GM12874 (cell line): ENCODE results near the gene PHF3.

Experiments used
- TF ChIP-seq, protein P1 (sequence below): IDR thresholded peaks from 2 replicates; pipeline ENCODE4 v1.5.1; 2011; ENCODE audit warnings: low read depth, mild to moderate bottlenecking, control low read depth, low read length, moderate library complexity; ENCODE audit not compliant: insufficient read depth

PHF3 gene

DNA sequence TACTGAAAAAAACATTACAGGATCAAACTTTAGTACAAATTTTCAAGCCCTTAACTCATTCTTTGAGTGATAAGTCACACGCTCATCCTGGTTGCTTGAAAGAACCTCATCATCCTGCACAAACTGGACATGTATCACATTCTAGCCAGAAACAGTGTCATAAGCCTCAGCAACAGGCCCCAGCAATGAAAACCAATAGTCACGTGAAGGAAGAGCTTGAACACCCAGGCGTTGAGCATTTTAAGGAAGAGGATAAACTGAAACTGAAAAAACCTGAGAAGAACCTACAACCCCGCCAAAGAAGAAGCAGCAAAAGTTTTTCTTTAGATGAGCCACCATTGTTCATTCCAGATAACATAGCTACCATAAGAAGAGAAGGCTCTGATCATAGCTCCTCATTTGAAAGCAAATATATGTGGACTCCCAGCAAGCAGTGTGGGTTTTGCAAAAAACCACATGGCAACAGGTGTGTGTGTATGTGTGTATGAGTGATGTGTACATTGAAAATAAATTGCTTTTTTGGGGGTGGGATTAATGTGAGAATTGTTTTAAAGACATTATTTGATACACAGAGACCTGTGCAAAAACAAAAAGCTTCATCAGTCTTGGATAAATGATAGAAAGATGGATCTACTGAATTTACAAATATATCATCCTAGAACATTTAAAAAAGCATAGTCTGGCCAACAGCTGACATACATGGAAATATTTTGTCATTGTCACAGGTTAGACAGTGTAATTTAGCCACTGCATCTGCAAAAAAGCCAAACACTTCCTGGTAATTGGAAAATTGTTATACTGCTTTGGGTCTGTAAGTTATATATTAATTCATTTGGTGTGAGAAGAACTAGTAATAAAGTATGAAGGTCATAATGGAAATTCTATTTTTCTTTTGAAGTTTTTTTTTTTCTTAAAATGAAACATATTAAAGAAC, 50.1 kb downstream of the PHF3 start:
- TF ChIP-seq, protein P1, sequence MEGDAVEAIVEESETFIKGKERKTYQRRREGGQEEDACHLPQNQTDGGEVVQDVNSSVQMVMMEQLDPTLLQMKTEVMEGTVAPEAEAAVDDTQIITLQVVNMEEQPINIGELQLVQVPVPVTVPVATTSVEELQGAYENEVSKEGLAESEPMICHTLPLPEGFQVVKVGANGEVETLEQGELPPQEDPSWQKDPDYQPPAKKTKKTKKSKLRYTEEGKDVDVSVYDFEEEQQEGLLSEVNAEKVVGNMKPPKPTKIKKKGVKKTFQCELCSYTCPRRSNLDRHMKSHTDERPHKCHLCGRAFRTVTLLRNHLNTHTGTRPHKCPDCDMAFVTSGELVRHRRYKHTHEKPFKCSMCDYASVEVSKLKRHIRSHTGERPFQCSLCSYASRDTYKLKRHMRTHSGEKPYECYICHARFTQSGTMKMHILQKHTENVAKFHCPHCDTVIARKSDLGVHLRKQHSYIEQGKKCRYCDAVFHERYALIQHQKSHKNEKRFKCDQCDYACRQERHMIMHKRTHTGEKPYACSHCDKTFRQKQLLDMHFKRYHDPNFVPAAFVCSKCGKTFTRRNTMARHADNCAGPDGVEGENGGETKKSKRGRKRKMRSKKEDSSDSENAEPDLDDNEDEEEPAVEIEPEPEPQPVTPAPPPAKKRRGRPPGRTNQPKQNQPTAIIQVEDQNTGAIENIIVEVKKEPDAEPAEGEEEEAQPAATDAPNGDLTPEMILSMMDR, result no peak

DNA sequence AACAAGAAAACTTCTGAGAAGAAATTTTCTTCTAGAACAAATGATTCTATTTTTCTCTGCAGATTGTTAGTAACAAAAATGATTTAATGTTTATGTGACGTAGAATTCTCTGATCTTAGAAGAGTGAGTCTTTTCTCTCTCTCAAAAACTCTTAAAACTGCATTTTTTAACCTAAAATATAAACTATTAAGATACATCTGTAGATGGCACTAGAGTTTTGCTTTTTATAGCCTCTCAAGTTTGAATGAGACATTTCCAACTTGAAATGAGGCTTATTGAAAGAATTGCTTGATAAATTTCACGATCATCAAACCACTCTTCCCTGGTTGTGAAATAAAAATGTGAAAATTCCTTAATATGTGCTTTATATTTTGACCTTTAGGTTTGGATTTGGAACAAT, 53.8 kb downstream of the PHF3 start:
- TF ChIP-seq, protein P1, result no peak

DNA sequence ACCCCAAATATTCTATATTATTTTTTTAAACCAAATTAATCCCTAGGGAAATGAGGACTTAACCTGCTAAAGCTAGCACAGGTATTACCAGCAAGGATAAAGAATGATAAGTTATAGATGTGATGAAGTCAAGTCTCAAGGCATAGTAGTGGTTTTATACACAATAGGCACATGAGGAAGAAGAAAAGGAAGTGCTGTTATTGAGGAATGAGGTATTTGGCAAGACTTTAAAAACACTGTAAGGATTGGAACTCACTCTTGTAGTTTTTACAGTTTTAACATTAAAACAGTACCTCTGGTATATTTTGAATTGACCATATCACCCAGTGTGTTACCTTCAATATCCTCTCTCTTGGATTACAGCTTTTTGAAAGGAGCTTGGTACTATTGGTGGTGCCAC, 54.6 kb downstream of the PHF3 start:
- TF ChIP-seq, protein P1, result no peak

DNA sequence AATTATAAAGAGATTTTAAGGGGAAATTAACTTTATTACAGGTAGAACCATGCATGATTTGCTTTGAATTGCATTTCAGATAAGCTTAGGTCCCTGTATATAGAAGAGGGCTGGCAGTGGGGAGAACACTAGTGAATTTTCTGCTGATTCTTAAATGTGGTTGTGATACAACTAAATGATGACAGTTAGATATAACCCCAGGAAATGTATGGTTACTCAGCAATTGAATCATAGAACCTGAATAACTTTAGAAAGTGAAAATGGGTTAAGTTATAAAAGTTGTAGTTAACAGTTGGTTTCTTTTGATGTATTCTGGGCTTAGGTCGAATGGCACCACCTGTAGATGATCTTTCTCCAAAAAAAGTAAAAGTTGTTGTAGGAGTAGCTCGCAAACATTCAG, 70.1 kb downstream of the PHF3 start:
- TF ChIP-seq, protein P1, result no peak

DNA sequence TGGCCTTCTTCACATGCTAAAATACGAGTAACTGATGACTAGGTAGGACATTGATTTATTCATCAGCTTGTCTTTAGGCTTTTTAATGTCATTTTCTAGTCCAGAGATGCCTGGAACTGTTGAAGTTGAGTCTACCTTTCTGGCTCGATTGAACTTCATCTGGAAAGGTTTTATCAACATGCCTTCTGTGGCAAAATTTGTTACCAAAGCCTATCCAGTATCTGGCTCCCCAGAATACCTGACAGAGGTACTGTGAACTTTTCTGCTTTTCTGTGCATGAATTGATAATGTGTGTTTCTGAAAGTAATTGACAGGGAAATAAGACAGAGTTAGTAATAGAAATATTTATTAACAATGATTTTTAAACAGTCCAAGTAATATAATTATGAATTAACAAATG, 71.0 kb downstream of the PHF3 start:
- TF ChIP-seq, protein P1, result no peak

DNA sequence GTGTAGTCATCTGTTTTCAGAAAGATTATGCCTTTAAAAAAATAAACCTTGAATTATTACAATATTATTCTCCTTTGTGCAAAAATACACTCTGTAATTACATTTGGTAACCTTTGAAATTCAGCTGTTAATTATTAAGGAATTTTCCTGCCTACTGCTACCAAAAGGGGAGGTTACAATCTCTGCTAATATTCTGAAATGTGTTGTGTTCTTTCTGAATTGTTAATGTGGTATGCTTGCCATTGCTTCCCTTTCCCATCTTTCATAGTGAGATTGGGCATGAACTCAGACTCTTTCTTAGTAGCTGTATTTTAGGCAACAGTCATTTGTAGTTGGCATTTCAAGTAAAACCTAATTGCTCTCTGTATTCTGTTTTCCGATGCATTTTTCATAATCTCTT, 73.0 kb downstream of the PHF3 start:
- TF ChIP-seq, protein P1, result no peak

DNA sequence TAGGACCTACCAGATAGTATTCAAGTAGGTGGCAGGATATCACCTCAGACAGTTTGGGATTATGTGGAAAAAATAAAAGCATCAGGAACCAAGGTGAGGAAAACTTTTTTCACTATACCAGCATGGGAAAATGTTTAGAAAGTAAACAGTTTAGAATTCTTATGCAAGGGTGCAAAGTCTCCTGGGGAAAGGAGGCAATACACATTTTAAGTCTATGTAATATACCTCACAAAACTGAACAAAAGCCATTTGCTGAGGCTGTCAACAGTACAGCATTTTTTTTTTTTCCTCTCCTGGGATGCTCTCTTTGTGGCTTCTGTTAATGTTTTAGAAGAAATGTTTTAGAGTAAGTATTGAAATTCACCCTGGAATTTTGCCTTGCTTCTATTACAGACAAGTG, 73.5 kb downstream of the PHF3 start:
- TF ChIP-seq, protein P1, result no peak
